ENCODE results near the gene ACOT6. TPM values are rescaled to one million over a fixed set of nuclear protein-coding genes. Genes with fewer than 3 reads are reported as not detected.
"Not testable (repeated sequence)": the region's sequence is repeated elsewhere in the genome, so short reads cannot be mapped to it uniquely, and the experiment has no call there.

ACOT6 gene
- total RNA-seq, 1 donor from 2014 or later = not detected

GRCh38 chr14:73630009-73630780 is 17.9 kb downstream of the ACOT6 start:
- no peaks in the 10 kb centered on the region for H3K9me3 ChIP-seq
- H3K27ac ChIP-seq = no peak overlapping the region
- ATAC-seq (no peak), DNase-seq (no peak)
- intact Hi-C loops (cut with DNase I) = no loop called here
- H3K4me3 ChIP-seq = no peak overlapping the region
- H3K27me3 ChIP-seq (ENCODE audit: low read depth) = no peaks in the 10 kb centered on the region
- no peaks in the 10 kb centered on the region for H3K36me3 ChIP-seq
- TF ChIP-seq, protein P1, sequence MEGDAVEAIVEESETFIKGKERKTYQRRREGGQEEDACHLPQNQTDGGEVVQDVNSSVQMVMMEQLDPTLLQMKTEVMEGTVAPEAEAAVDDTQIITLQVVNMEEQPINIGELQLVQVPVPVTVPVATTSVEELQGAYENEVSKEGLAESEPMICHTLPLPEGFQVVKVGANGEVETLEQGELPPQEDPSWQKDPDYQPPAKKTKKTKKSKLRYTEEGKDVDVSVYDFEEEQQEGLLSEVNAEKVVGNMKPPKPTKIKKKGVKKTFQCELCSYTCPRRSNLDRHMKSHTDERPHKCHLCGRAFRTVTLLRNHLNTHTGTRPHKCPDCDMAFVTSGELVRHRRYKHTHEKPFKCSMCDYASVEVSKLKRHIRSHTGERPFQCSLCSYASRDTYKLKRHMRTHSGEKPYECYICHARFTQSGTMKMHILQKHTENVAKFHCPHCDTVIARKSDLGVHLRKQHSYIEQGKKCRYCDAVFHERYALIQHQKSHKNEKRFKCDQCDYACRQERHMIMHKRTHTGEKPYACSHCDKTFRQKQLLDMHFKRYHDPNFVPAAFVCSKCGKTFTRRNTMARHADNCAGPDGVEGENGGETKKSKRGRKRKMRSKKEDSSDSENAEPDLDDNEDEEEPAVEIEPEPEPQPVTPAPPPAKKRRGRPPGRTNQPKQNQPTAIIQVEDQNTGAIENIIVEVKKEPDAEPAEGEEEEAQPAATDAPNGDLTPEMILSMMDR (IDR thresholded peaks at IDR 0.05) = no peak
- H3K4me1 ChIP-seq = peaks cover 13% of the 10 kb centered on the region

GRCh38 chr14:73633116-73634010 is 21.0 kb downstream of the ACOT6 start:
- Histone ChIP-seq H3K36me3 (no peaks in the 10 kb centered on the region), H3K4me3 (peak overlapping the region; percentile 67), H3K4me1 (peaks cover 13% of the 10 kb centered on the region), H3K27ac (peak overlapping the region; percentile 61), H3K27me3 (ENCODE audit: low read depth) (no peaks in the 10 kb centered on the region), H3K9me3 (no peaks in the 10 kb centered on the region)
- ATAC-seq (peak; percentile 91), DNase-seq (peak; percentile 75)
- TF ChIP-seq, protein P1 (IDR thresholded peaks at IDR 0.05) = peak; percentile 82
- intact Hi-C loops (cut with DNase I) = no loop called here

- H3K4me3 ChIP-seq = peak overlapping the region; percentile 67
- DNase-seq (peak; percentile 60), ATAC-seq (peak; percentile 83 to 89)
- TF ChIP-seq, protein P1 (IDR thresholded peaks at IDR 0.05) = no peak
- peaks cover 13% of the 10 kb centered on the region for H3K4me1 ChIP-seq
- no peaks in the 10 kb centered on the region for H3K36me3 ChIP-seq
- peak overlapping the region; percentile 61 for H3K27ac ChIP-seq
- intact Hi-C loops (cut with DNase I) = no loop called here
- H3K9me3 ChIP-seq = no peaks in the 10 kb centered on the region
- H3K27me3 ChIP-seq (ENCODE audit: low read depth) = no peaks in the 10 kb centered on the region
Observed at GRCh38 chr14:73634011-73634833, 21.9 kb downstream of the ACOT6 start.

GRCh38 chr14:73636355-73636754 is 24.0 kb downstream of the ACOT6 start:
- H3K9me3 ChIP-seq; H3K27ac ChIP-seq; DNase-seq; H3K36me3 ChIP-seq; ATAC-seq; H3K27me3 ChIP-seq (ENCODE audit: low read depth); intact Hi-C loops (cut with DNase I); H3K4me3 ChIP-seq: not testable (repeated sequence)
- H3K4me1 ChIP-seq = peaks cover 13% of the 10 kb centered on the region

DNA sequence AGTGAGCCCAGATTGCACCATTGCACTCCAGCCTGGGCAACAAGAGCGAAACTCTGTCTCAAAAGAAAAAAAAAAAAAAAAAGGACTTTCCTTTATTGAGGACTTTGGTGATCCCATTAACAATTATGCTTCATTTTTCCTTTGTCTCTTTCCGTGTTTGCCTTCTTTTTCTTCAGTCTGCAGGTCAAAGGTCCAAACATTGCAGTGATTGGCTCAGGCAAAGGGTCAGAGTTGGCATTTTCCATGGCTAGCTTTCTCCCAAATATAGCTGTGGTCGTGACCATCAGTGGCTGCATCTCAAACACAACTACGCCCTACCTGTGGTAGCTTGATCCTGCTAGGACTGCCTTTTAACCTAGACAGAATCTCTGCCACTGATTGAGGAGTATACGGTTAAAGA is 25.5 kb downstream of the ACOT6 start:
- Histone ChIP-seq H3K4me3 (no peak overlapping the region), H3K36me3 (no peaks in the 10 kb centered on the region), H3K27me3 (ENCODE audit: low read depth) (no peaks in the 10 kb centered on the region), H3K4me1 (peaks cover 13% of the 10 kb centered on the region), H3K9me3 (no peaks in the 10 kb centered on the region), H3K27ac (no peak overlapping the region)
- ATAC-seq (no peak), DNase-seq (no peak)
- TF ChIP-seq, protein P1 (IDR thresholded peaks at IDR 0.05) = no peak
- intact Hi-C loops (cut with DNase I) = no loop called here

Measured in lower lobe of right lung (tissue), 2 donors.